Gastroesophageal sphincter (tissue), 4 donors: ENCODE data around the gene RGS16. TPM values are rescaled to one million over a fixed set of nuclear protein-coding genes. Genes with fewer than 3 reads are reported as not detected.

Source experiments
- ATAC-seq: fragments of 150-250 bp; one replicate; pipeline ENCODE4 v1.9.1; 2016; ENCODE audit warnings: mild to moderate bottlenecking, moderate library complexity
- H3K27ac ChIP-seq, 4 donors: fragments of 200-600 bp; sonication (generic) in 3 of 4; 1 replicate in 3 of 4; 2 replicates in 1 of 4; pipeline ENCODE4 v1.5.1; 2016 to 2019
- H3K27me3 ChIP-seq: fragments of 200-600 bp; sonication (generic); one replicate; pipeline ENCODE4 v1.5.1; 2019
- H3K36me3 ChIP-seq, 2 donors: fragments of 200-600 bp; sonication (generic); one replicate each; pipeline ENCODE4 v1.5.1; 2019; ENCODE audit warnings: control low read depth in 1 of 2
- H3K4me1 ChIP-seq, 3 donors: fragments of 200-600 bp; sonication (generic); 1 replicate in 2 of 3; 2 replicates in 1 of 3; pipeline ENCODE4 v1.5.1; 2016 to 2019; ENCODE audit warnings: control low read depth in 2 of 3
- H3K4me3 ChIP-seq, 2 donors: fragments of 200-600 bp; sonication (generic); one replicate each; pipeline ENCODE4 v1.5.1; 2019; ENCODE audit warnings: mild to moderate bottlenecking in 1 of 2, moderate library complexity in 1 of 2
- H3K9me3 ChIP-seq, 3 donors: fragments of 200-600 bp; sonication (generic); one replicate each; pipeline ENCODE4 v1.5.1; 2017 to 2019; ENCODE audit warnings: control low read depth in 2 of 3
- CTCF ChIP-seq, 4 experiments: fragments of 200-600 bp in 2 of 4; fragments of 450-650 bp in 2 of 4; sonication (generic) in 1 of 4; IDR thresholded peaks; one replicate each; pipeline ENCODE4 v1.5.1; 2017 to 2019; ENCODE audit warnings: antibody characterized with exemption in 4 of 4, mild to moderate bottlenecking in 2 of 4, moderate library complexity in 2 of 4
- EP300 ChIP-seq: sonication (generic); formaldehyde crosslinking; IDR thresholded peaks from one replicate; pipeline ENCODE4 v1.6.1; 2017; ENCODE audit warnings: antibody characterized with exemption, mild to moderate bottlenecking
- POLR2A ChIP-seq, 2 donors: fragments of 450-650 bp; IDR thresholded peaks; one replicate each; pipeline ENCODE4 v1.6.1; 2017; ENCODE audit warnings: antibody characterized with exemption in 2 of 2, mild to moderate bottlenecking in 2 of 2, moderate library complexity in 1 of 2
- POLR2AphosphoS5 ChIP-seq: sonication (generic); formaldehyde crosslinking; IDR thresholded peaks from one replicate; pipeline ENCODE4 v1.6.1; 2017; ENCODE audit warnings: antibody characterized with exemption
- WGBS, 2 donors: methylation state at CpG; one replicate each; pipeline ENCODE4 v1.1.5; 2018; ENCODE audit warnings: low coverage in 1 of 2; 5-methylcytosine and 5-hydroxymethylcytosine counted together
- total RNA-seq, 4 donors: library from RNA; depleted of rRNA; stranded (reverse); fragments of >200 nt; gene quantifications; one replicate each; pipeline ENCODE4 v1.1.0, GENCODE V29; 2016

Gene RGS16
- total RNA-seq, 4 donors from 2014 or later, result 0.47 to 10.6 (median 2.1) TPM

DNA sequence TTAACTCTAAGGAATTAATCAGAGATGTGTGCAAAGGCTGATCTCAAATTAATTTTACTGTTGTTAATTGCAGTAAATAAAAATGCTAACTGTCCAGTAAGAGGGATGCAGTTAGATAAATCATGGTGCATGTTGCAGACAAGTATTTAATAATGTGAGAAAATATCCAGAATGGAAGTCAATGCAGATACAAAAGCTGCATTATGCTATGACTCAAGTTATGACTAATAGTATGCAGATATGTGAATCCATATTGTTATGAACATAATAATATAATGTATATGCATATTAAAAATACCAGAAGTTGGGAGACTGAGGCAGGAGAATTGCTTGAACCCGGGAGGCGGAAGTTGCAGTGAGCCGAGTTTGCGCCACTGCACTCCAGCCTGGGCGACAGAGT, 36.6 kb downstream of the RGS16 start:
- 83 to 91% methylated on average over 5 of the region's 5 CpGs for WGBS, 2 donors
- Histone ChIP-seq H3K36me3 (peaks cover 0 to 3% of the 10 kb centered on the region in 2 donors), H3K27me3 (no peaks in the 10 kb centered on the region), H3K9me3 (no peaks in the 10 kb centered on the region), H3K27ac (no peak overlapping the region), H3K4me1 (no peaks in the 10 kb centered on the region), H3K4me3 (no peak overlapping the region)
- no peak for ATAC-seq
- TF ChIP-seq POLR2A (IDR thresholded peaks at IDR 0.05) (no peak), CTCF (IDR thresholded peaks at IDR 0.05) (no peak), POLR2AphosphoS5 (no peak), EP300 (no peak)

DNA sequence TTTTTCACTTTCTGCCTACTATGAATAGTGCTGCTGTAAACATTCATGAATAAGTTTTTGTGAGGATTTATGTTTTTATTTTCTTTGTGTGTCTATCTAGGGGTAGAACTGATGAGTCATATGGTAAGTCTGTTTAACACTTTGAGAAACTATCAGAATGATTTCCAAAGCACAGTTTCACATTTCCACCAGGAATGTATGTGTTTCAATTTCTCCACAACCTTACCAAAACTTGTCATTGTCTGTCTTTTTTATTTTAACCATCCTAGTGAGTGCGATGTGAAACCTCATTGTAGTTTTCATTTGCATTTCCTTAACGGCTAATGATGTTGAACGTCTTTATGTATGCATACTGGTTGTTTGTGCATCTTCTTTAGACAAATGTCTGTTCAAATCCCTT, 38.7 kb downstream of the RGS16 start:
- ATAC-seq, result no peak
- WGBS, 2 donors, result 72 to 87% methylated on average over 3 of the region's 3 CpGs
- Histone ChIP-seq H3K36me3 (no peaks in the 10 kb centered on the region), H3K27me3 (no peaks in the 10 kb centered on the region), H3K9me3 (no peaks in the 10 kb centered on the region), H3K4me3 (no peak overlapping the region), H3K4me1 (no peaks in the 10 kb centered on the region), H3K27ac (no peak overlapping the region)
- TF ChIP-seq POLR2AphosphoS5 (no peak), EP300 (no peak), POLR2A (IDR thresholded peaks at IDR 0.05) (no peak), CTCF (IDR thresholded peaks at IDR 0.05) (no peak)

DNA sequence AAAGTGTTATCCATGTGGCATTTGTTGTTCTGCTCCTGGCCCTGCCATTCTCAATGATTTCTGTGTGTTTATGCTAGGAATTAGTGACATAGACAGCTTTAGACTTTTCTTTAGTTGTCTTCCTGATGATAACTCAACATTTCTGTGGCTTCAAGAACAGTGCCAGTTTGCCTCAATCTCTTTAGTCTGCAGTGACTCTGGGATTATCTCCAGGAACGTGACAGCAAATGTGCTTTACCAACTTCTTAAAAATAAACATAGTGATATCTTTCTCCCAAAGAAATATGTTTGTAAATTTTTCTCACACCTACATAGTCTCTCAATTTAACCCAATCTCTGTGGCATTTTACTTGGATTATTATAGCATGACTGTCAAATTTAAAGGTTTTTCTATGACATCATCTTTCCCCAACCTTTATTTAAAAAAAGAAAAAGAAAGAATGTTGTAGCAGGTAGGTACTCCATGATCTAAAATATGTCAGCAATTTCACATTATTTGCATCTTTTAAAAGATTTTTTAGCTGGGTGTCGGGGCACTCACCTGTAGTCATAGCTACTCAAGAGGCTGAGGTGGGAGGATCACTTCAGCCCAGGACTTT, 39.7 kb downstream of the RGS16 start:
- no peak for ATAC-seq
- H3K36me3 ChIP-seq, result no peaks in the 10 kb centered on the region
- 62 to 75% methylated on average over 2 of the region's 2 CpGs for WGBS, 2 donors
- no peaks in the 10 kb centered on the region for H3K9me3 ChIP-seq
- H3K4me1 ChIP-seq, result no peaks in the 10 kb centered on the region
- no peak overlapping the region for H3K27ac ChIP-seq
- no peak overlapping the region for H3K4me3 ChIP-seq
- no peak for TF ChIP-seq CTCF (IDR thresholded peaks at IDR 0.05)
- TF ChIP-seq POLR2AphosphoS5, result no peak
- TF ChIP-seq EP300, result no peak
- no peak for TF ChIP-seq POLR2A (IDR thresholded peaks at IDR 0.05)
- H3K27me3 ChIP-seq, result no peaks in the 10 kb centered on the region

DNA sequence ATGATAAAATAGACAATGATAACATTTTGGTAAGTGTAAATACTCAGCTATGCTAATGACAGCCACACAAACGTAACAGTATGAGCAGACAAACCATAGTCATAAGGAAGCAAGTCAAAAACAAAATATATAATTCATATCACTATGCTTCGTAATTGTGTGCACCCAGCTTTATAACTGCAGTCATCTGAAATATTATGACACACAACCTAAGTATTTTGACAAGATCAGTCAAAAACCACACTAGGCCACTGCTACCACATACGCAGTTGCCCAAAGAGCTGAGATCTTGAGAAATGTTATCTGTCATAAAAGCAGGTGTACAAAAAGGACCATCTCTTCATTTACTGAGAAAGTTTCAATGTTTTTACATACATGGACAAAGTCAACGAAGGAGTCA, 41.1 kb downstream of the RGS16 start:
- H3K4me3 ChIP-seq, result no peak overlapping the region
- ATAC-seq, result no peak
- no peaks in the 10 kb centered on the region for H3K9me3 ChIP-seq
- 81 to 90% methylated on average over 4 of the region's 4 CpGs for WGBS, 2 donors
- no peaks in the 10 kb centered on the region for H3K27me3 ChIP-seq
- H3K27ac ChIP-seq, result no peak overlapping the region
- no peaks in the 10 kb centered on the region for H3K4me1 ChIP-seq
- TF ChIP-seq POLR2AphosphoS5 (no peak), POLR2A (IDR thresholded peaks at IDR 0.05) (no peak), CTCF (IDR thresholded peaks at IDR 0.05) (no peak), EP300 (no peak)
- H3K36me3 ChIP-seq, result no peaks in the 10 kb centered on the region

GRCh38 chr1:182561456-182561855, 42.7 kb downstream of the RGS16 start:
- WGBS, 2 donors, result 33 to 47% methylated on average over 4 of the region's 4 CpGs

More at GRCh38 chr1:182561456-182561855, 42.7 kb downstream of the RGS16 start:
- TF ChIP-seq CTCF (IDR thresholded peaks at IDR 0.05), result no peak
- no peak for TF ChIP-seq EP300
- no peak for TF ChIP-seq POLR2AphosphoS5
- no peak for TF ChIP-seq POLR2A (IDR thresholded peaks at IDR 0.05)
- Histone ChIP-seq H3K27ac (no peak overlapping the region), H3K4me1 (no peaks in the 10 kb centered on the region), H3K27me3 (no peaks in the 10 kb centered on the region), H3K36me3 (no peaks in the 10 kb centered on the region), H3K4me3 (no peak overlapping the region), H3K9me3 (no peaks in the 10 kb centered on the region)
- ATAC-seq, result no peak
